K562 (cell line): ENCODE results near the gene NRCAM. TPM values are rescaled to one million over a fixed set of nuclear protein-coding genes. Genes with fewer than 3 reads are reported as not detected.

Source experiments
- ATAC-seq: fragments of 200-7000 bp; cut with Tn5 transposase; 3 replicates; pipeline ENCODE4 v1.9.1; 2020; ENCODE audit warnings: moderate library complexity
- BruUV-seq: library from RNA; stranded (reverse); fragments of 400-500 nt; replicated peaks from 2 replicates; lab custom pipeline; 2021; lab: Mats Ljungman, UMichigan
- CTCF ChIA-PET: fragments of 300-600 bp; formaldehyde crosslinking; extraction: SDS; loops from one replicate; lab custom pipeline; 2021; ENCODE audit warnings: low intra/inter-chr PET ratio; lab: Yijun Ruan, JAX
- POLR2A ChIA-PET: fragments of 300-600, 350-650 bp; sonication (Branson Sonifier 250); formaldehyde crosslinking; extraction: SDS; loops from one replicate; lab custom pipeline; 2021; ENCODE audit warnings: antibody characterized with exemption, inconsistent platforms; lab: Yijun Ruan, JAX
- DNase-seq, 4 experiments: peaks; one replicate each; pipeline versions ENCODE4 v3.0.0 to v3.0.0-alpha.2; 2011 to 2018; ENCODE audit warnings: low spot score in 3 of 4, mixed read lengths in 3 of 4; ENCODE audit errors: extremely low read depth in 1 of 4
- FAIRE-seq: peaks from 2 replicates; lab custom pipeline; 2011; peaks lifted over from hg19 to GRCh38; lab: Jason Lieb, UNC
- H2AFZ ChIP-seq: 2 replicates; pipeline ENCODE4 v1.6.0; 2011; ENCODE audit warnings: low read depth, low read length, control low read depth, inconsistent platforms
- H3K27ac ChIP-seq: fragments of 200-600 bp; 3 replicates; pipeline ENCODE4 v1.8.0; 2011; ENCODE audit warnings: low read depth, mild to moderate bottlenecking, control low read depth, inconsistent platforms, low read length, moderate library complexity, mixed read lengths; ENCODE audit errors: extremely low read depth
- H3K27me3 ChIP-seq, 2 experiments: fragments of 300-600 bp in 1 of 2; 2 replicates in 1 of 2; 3 replicates in 1 of 2; pipeline versions ENCODE4 v1.6.0 to v1.8.0; 2011; ENCODE audit warnings: inconsistent platforms in 2 of 2, low read length in 2 of 2, mild to moderate bottlenecking in 1 of 2, mixed read lengths in 1 of 2, moderate library complexity in 1 of 2; ENCODE audit not compliant: control insufficient read depth in 2 of 2, insufficient read depth in 2 of 2
- H3K36me3 ChIP-seq: fragments of 300-600 bp; 3 replicates; pipeline ENCODE4 v1.8.0; 2011; ENCODE audit warnings: mild to moderate bottlenecking, low read length, inconsistent platforms; ENCODE audit not compliant: control insufficient read depth, insufficient read depth
- H3K4me1 ChIP-seq, 2 experiments: fragments of 200-600 bp in 1 of 2; replicated peaks in 1 of 2; 2 replicates in 1 of 2; 3 replicates in 1 of 2; pipeline versions ENCODE4 v1.5.1 to v1.8.0; 2011; ENCODE audit warnings: inconsistent platforms in 2 of 2, low read length in 2 of 2, mild to moderate bottlenecking in 1 of 2, mixed read lengths in 1 of 2, moderate library complexity in 1 of 2; ENCODE audit not compliant: control insufficient read depth in 2 of 2, insufficient read depth in 2 of 2
- H3K4me2 ChIP-seq: 2 replicates; pipeline ENCODE4 v1.6.1; 2011; ENCODE audit warnings: low read length, control low read depth, inconsistent platforms, mixed read lengths; ENCODE audit not compliant: insufficient read depth
- H3K4me3 ChIP-seq: fragments of 200-600 bp; sonication (generic), shearing (Covaris generic); 2 replicates; pipeline ENCODE4 v1.5.1; 2016; ENCODE audit warnings: control low read depth, inconsistent platforms
- H3K79me2 ChIP-seq: fragments of 200-600 bp; 3 replicates; pipeline ENCODE4 v1.8.0; 2011; ENCODE audit warnings: low read length, inconsistent platforms; ENCODE audit not compliant: control insufficient read depth, insufficient read depth
- H3K9ac ChIP-seq, 2 experiments: 2 replicates each; pipeline versions ENCODE4 v1.6.0 to v1.6.1; 2011; ENCODE audit warnings: low read depth in 2 of 2, low read length in 2 of 2, control low read depth in 1 of 2, inconsistent platforms in 1 of 2, mild to moderate bottlenecking in 1 of 2, mixed read lengths in 1 of 2; ENCODE audit not compliant: insufficient read depth in 1 of 2
- H3K9me1 ChIP-seq: one replicate; pipeline ENCODE4 v1.6.0; 2011; ENCODE audit warnings: inconsistent platforms, mild to moderate bottlenecking, low read length, moderate library complexity; ENCODE audit not compliant: control insufficient read depth, insufficient read depth
- H3K9me3 ChIP-seq: replicated peaks from 2 replicates; pipeline ENCODE4 v1.5.1; 2011; ENCODE audit warnings: low read depth, low read length, inconsistent platforms; ENCODE audit not compliant: control insufficient read depth, insufficient read depth
- H4K20me1 ChIP-seq: replicated peaks from 2 replicates; pipeline ENCODE4 v1.6.1; 2011; ENCODE audit warnings: low read length, inconsistent platforms, mixed read lengths; ENCODE audit not compliant: control insufficient read depth, insufficient read depth
- ARHGAP35 ChIP-seq: fragments of 450-650 bp; IDR thresholded peaks from 2 replicates; pipeline ENCODE4 v1.6.1; 2018; ENCODE audit not compliant: partially characterized antibody
- ARID3B ChIP-seq: fragments of 250-450 bp; sonication (Bioruptor Pico); IDR thresholded peaks from 2 replicates; pipeline ENCODE4 v1.4.0; 2020; ENCODE audit warnings: borderline replicate concordance
- C11orf30 ChIP-seq: fragments of 450-650 bp; IDR thresholded peaks from 2 replicates; pipeline ENCODE4 v1.6.1; 2016; ENCODE audit warnings: low read depth, mild to moderate bottlenecking
- CREB3 ChIP-seq: fragments of 450-650 bp; conservative IDR thresholded peaks from 2 replicates; pipeline ENCODE4 v1.6.1; 2016; ENCODE audit warnings: missing genetic modification characterization, low read depth, mild to moderate bottlenecking, missing compliant biosample characterization, moderate library complexity
- EZH2 ChIP-seq: IDR thresholded peaks from 2 replicates; pipeline ENCODE4 v1.6.1; 2012; ENCODE audit warnings: low read depth, mild to moderate bottlenecking, inconsistent platforms, low read length, borderline replicate concordance
- MAFG ChIP-seq: fragments of 450-650 bp; conservative IDR thresholded peaks from 2 replicates; pipeline ENCODE4 v1.6.1; 2016; ENCODE audit warnings: missing genetic modification characterization, missing compliant biosample characterization
- MCM5 ChIP-seq: fragments of 450-650 bp; IDR thresholded peaks from 2 replicates; pipeline ENCODE4 v1.6.1; 2016; ENCODE audit warnings: low read depth
- MEF2D ChIP-seq: conservative IDR thresholded peaks from 2 replicates; pipeline ENCODE4 v1.6.1; 2016; ENCODE audit warnings: low read depth, missing genetic modification characterization, missing compliant biosample characterization
- POU5F1 ChIP-seq: fragments of 150-350 bp; IDR thresholded peaks from 2 replicates; pipeline ENCODE4 v1.6.1; 2014; ENCODE audit warnings: borderline replicate concordance, low read length, low read depth, mild to moderate bottlenecking; ENCODE audit not compliant: partially characterized antibody
- ZFPM2 ChIP-seq: fragments of 250-450 bp; sonication (Bioruptor Pico); IDR thresholded peaks from 2 replicates; pipeline ENCODE4 v1.5.1; 2022; ENCODE audit warnings: mild to moderate bottlenecking
- ZNF316 ChIP-seq: fragments of 450-650 bp; IDR thresholded peaks from 2 replicates; pipeline ENCODE4 v1.6.1; 2016
- ZNF639 ChIP-seq, 2 experiments: fragments of 200-800 bp in 1 of 2; sonication (Bioruptor generic) in 1 of 2; sonication (generic) in 1 of 2; formaldehyde crosslinking in 1 of 2; IDR thresholded peaks in 1 of 2; conservative IDR thresholded peaks in 1 of 2; 2 replicates each; pipeline versions ENCODE4 v1.5.0 to v1.6.1; 2016 to 2020; ENCODE audit warnings: missing compliant biosample characterization in 1 of 2, missing genetic modification characterization in 1 of 2, missing genetic modification reagents in 1 of 2
- WGBS: fragments of 100-300 bp; shearing (Covaris generic); methylation state at CpG from one replicate; pipeline ENCODE4 v1.1.6; 2016; ENCODE audit warnings: low coverage, mixed read lengths; ENCODE audit not compliant: insufficient coverage; ENCODE audit errors: missing lambda C conversion rate; 5-methylcytosine and 5-hydroxymethylcytosine counted together
- in situ Hi-C: fragments of 300-500 bp; cut with MboI; formaldehyde crosslinking; loops from 4 replicates; pipeline ENCODE4 v1.15.0; 2018; ENCODE audit warnings: inconsistent platforms, mixed read lengths
- intact Hi-C: fragments of 100-400 bp; cut with micrococcal nuclease; formaldehyde crosslinking; loops from 2 replicates; pipeline ENCODE4 v1.14.2; 2022
- polyA plus RNA-seq, 8 experiments: library from polyadenylated mRNA; depleted of rRNA in 4 of 8; stranded (reverse) in 5 of 8; unstranded in 3 of 8; fragments of >200 nt; fragmentation: Nextera tagmentation in 2 of 8; fragmentation: Illumina TruSeq in 1 of 8; extraction: Ambion mirVana in 2 of 8; extraction: Trizol in 1 of 8; gene quantifications; 2 replicates each; pipeline versions ENCODE4 v1.2.1 to v1.2.3, GENCODE V29; 2011 to 2014; ENCODE audit warnings: inconsistent platforms in 1 of 8, missing spikeins in 1 of 8
- total RNA-seq, 7 experiments: library from RNA; depleted of rRNA in 6 of 7; stranded (reverse); fragments of >200 nt in 6 of 7; fragmentation: Illumina TruSeq in 2 of 7; extraction: Trizol in 2 of 7; gene quantifications; 2 replicates each; pipeline versions ENCODE4 v1.2.1 to v1.2.3, GENCODE V29; 2011 to 2021; ENCODE audit warnings: low replicate concordance in 1 of 7

The NRCAM gene
- total and polyA plus RNA-seq, 9 of the 15 experiments (the other 6 are each of a cell fraction or from before 2014, with no cell fraction given) = 0.03 to 0.54 (median 0.12) TPM; not detected in 1

- H3K27me3 ChIP-seq = no peaks in the 10 kb centered on the region
These were observed 23.5 kb upstream of the NRCAM start for GRCh38 chr7:108479751-108480150.

GRCh38 chr7:108479118-108479517, 22.9 kb upstream of the NRCAM start:
- no peak overlapping the region for H2AFZ ChIP-seq
- no peak for DNase-seq
- H3K4me3 ChIP-seq = no peak overlapping the region
- no peak overlapping the region for H3K4me2 ChIP-seq
- no peak overlapping the region for H3K27ac ChIP-seq
- no peaks in the 10 kb centered on the region for H4K20me1 ChIP-seq
- CTCF ChIA-PET = no interaction called here
- H3K4me1 ChIP-seq = no peaks in the 10 kb centered on the region
- H3K9ac ChIP-seq = no peak overlapping the region
- in situ Hi-C loops = no loop called here
- no peaks in the 10 kb centered on the region for H3K79me2 ChIP-seq
- 59% methylated on average over 5 of the region's 5 CpGs for WGBS
- H3K9me1 ChIP-seq = no peaks in the 10 kb centered on the region
- intact Hi-C loops = no loop called here
- no peaks in the 10 kb centered on the region for H3K9me3 ChIP-seq
- POLR2A ChIA-PET = interaction anchor here (1.1 to 1.4 kb wide), 2 partner anchors 10 to 24 kb away, joined by 3 to 4 read pairs; no protein-coding TSS in a partner anchor
- FAIRE-seq = no peak
- BruUV-seq = no TSS peak
- no peak for ATAC-seq
- no peaks in the 10 kb centered on the region for H3K27me3 ChIP-seq
- H3K36me3 ChIP-seq = no peaks in the 10 kb centered on the region
- TF ChIP-seq CREB3 (tag) (no peak), MCM5 (no peak), POU5F1 (no peak), ZFPM2 (no peak), ARHGAP35 (no peak), ZNF639 (CRISPR knock-in tag; conservative IDR thresholded peaks at IDR 0.05 in 1 of 2, IDR thresholded peaks at IDR 0.05 in 1 of 2) (no peak), ARID3B (no peak), MEF2D (tag) (no peak)

More at GRCh38 chr7:108479751-108480150, 23.5 kb upstream of the NRCAM start:
- no peak for ATAC-seq
- in situ Hi-C loops (loop anchor here (10.0 kb wide), 1 partner anchor 305 kb away; no protein-coding TSS in a partner anchor), intact Hi-C loops (no loop called here)
- Histone ChIP-seq H3K9me3 (no peaks in the 10 kb centered on the region), H3K9ac (no peak overlapping the region), H3K27ac (no peak overlapping the region), H3K79me2 (no peaks in the 10 kb centered on the region), H3K4me3 (no peak overlapping the region), H2AFZ (no peak overlapping the region), H3K4me1 (no peaks in the 10 kb centered on the region), H3K9me1 (no peaks in the 10 kb centered on the region), H3K36me3 (no peaks in the 10 kb centered on the region), H3K4me2 (no peak overlapping the region), H4K20me1 (no peaks in the 10 kb centered on the region)
- BruUV-seq = no TSS peak
- DNase-seq = no peak
- 86% methylated on average over 2 of the region's 2 CpGs for WGBS
- CTCF ChIA-PET = no interaction called here
- POLR2A ChIA-PET = interaction anchor here (1.0 to 1.4 kb wide), 2 partner anchors 11 kb away, joined by 3 to 4 read pairs; no protein-coding TSS in a partner anchor
- FAIRE-seq = no peak
- peak; percentile 49 for TF ChIP-seq MAFG (tag)
- peak; percentile 73 for TF ChIP-seq C11orf30
- no peak for TF ChIP-seq EZH2
- peak; percentile 93 for TF ChIP-seq ZNF316
